Occipital lobe (tissue), 2 donors: ENCODE data around the gene CPNE7. TPM values are rescaled to one million over a fixed set of nuclear protein-coding genes. Genes with fewer than 3 reads are reported as not detected.

Experiments used
- small RNA-seq: library from RNA; depleted of rRNA; stranded (forward); fragments of <200 nt; gene quantifications from one replicate; pipeline ENCODE3, GENCODE V24; 2014
- total RNA-seq: library from RNA; depleted of rRNA; stranded (reverse); fragments of >200 nt; gene quantifications from one replicate; pipeline ENCODE4 v1.2.3, GENCODE V29; 2014

The CPNE7 gene
- total RNA-seq, 1 donor from 2014 or later, result 14.8 TPM

Small RNA genes within 50 kb of the gene (small RNA-seq; reads per million reads assigned to genes)
- not detected for gene SNORD68

Other genes with a start within 250 kb of the CPNE7 start
- gene ANKRD11, start 85.2 kb upstream of the CPNE7 start, total RNA-seq, result 27.5 TPM
- gene SPG7, start 67.4 kb upstream of the CPNE7 start, total RNA-seq, result 78.1 TPM
- gene RPL13, start 15.1 kb upstream of the CPNE7 start, total RNA-seq, result 2,357 TPM
- 3.9 TPM for gene DPEP1, start 37.9 kb downstream of the CPNE7 start, total RNA-seq
- 66.4 TPM for gene CHMP1A, start 82.0 kb downstream of the CPNE7 start, total RNA-seq
- gene SPATA33, start 82.1 kb downstream of the CPNE7 start, total RNA-seq, result 4.8 TPM
- gene CDK10, start 110.9 kb downstream of the CPNE7 start, total RNA-seq, result 22.9 TPM
- gene SPATA2L, start 125.9 kb downstream of the CPNE7 start, total RNA-seq, result 12.5 TPM
- 9.7 TPM for gene VPS9D1, start 145.1 kb downstream of the CPNE7 start, total RNA-seq
- 14.2 TPM for gene ZNF276, start 145.8 kb downstream of the CPNE7 start, total RNA-seq
- gene FANCA, start 240.9 kb downstream of the CPNE7 start, total RNA-seq, result 10.8 TPM